Lower leg skin (tissue), 4 donors: Measurements from ENCODE around the gene DCLK3. TPM values are rescaled to one million over a fixed set of nuclear protein-coding genes. Genes with fewer than 3 reads are reported as not detected.

Source experiments
- DNase-seq, 2 donors: peaks; one replicate each; pipeline ENCODE4 v3.0.0-alpha.2; 2019; ENCODE audit warnings: low spot score in 2 of 2
- H3K4me3 ChIP-seq: fragments of 200-600 bp; sonication (generic); 2 replicates; pipeline ENCODE4 v1.5.1; 2017; ENCODE audit warnings: mild to moderate bottlenecking, low read depth; ENCODE audit not compliant: poor library complexity, severe bottlenecking
- CTCF ChIP-seq, 3 donors: fragments of 450-650 bp; IDR thresholded peaks; one replicate each; pipeline ENCODE4 v1.5.1; 2016; ENCODE audit warnings: antibody characterized with exemption in 3 of 3, mild to moderate bottlenecking in 3 of 3, moderate library complexity in 2 of 3
- POLR2A ChIP-seq, 2 donors: fragments of 450-650 bp; IDR thresholded peaks; one replicate each; pipeline ENCODE4 v1.6.1; 2016 to 2017; ENCODE audit warnings: antibody characterized with exemption in 2 of 2, mild to moderate bottlenecking in 1 of 2, moderate library complexity in 1 of 2
- WGBS, 2 donors: methylation state at CpG; one replicate each; pipeline ENCODE4 v1.1.5; 2018; 5-methylcytosine and 5-hydroxymethylcytosine counted together
- intact Hi-C: fragments of 100-400 bp; cut with DNase I; formaldehyde crosslinking; loops from one replicate; pipeline ENCODE4 v1.15.0; 2023; ENCODE audit warnings: low total_unique reads
- total RNA-seq, 4 donors: library from RNA; depleted of rRNA; stranded (reverse); fragments of >200 nt; gene quantifications; one replicate each; pipeline ENCODE4 v1.1.0, GENCODE V29; 2016

The DCLK3 gene
- total RNA-seq, 4 donors from 2014 or later = 0.07 to 0.38 (median 0.16) TPM; not detected in 1

DNA sequence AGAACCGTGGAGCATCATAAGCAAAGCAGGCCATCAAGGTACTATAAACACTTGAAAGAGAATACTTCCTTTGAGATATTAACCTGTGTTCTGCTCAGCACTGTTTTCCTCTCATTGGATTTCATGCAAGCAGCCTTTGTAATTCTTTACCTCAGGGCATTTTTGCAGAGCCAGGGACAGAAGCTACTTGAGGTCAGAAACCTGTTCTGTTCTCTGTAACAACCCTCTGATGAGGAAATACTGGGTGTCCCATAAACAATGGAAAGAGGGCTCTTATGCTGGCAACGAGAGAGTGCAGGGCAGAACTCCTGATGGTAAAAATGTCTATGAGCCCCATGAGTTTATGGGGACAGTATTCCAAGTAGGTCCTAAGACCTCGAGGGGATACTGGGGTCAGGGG, 66.0 kb downstream of the DCLK3 start:
- intact Hi-C loops = no loop called here
- TF ChIP-seq POLR2A (IDR thresholded peaks at IDR 0.05) (no peak), CTCF (IDR thresholded peaks at IDR 0.05) (no peak)
- DNase-seq = no peak
- 64 to 77% methylated on average over 3 of the region's 3 CpGs for WGBS, 2 donors
- H3K4me3 ChIP-seq = no peak overlapping the region

DNA sequence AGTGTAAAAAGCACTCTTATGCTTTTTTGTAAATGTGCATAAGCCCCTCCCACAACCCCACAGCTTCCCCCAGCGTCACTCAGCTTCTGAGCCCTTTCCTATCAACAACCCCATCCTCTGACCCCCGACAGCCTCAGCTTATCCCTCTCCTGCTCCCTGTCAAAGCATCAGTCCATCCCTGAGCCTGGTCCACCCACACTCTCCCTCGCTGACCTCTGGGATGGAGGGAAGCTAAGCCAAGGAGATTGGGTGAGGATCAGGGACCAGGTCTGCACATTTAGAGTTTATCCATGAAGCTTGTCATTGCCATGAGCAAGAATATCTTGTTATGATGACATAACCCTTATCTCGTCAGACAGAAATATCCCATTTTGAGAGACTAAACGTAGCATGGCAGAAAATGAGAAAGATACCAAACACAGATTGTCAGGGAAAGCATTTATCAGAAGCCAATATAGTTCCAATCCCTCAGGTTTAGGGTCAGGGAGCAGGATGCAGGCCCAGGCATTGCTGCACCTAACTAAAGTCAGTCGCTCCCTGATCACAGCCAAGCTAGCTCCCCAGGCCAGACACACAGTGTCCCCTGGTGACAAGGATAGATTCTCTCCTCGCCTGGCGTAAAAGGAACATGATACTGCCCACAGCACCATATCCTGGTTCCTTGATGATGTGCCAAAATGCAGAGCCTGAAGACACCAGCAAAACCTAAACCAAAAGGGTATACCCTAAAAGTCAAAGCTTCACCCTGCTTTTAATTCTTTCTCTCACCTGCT, 66.9 kb downstream of the DCLK3 start:
- intact Hi-C loops = no loop called here
- no peak for TF ChIP-seq CTCF (IDR thresholded peaks at IDR 0.05)
- TF ChIP-seq POLR2A (IDR thresholded peaks at IDR 0.05) = no peak
- 72 to 79% methylated on average over 7 to 8 of the region's 8 CpGs for WGBS, 2 donors
- DNase-seq = no peak
- no peak overlapping the region for H3K4me3 ChIP-seq

DNA sequence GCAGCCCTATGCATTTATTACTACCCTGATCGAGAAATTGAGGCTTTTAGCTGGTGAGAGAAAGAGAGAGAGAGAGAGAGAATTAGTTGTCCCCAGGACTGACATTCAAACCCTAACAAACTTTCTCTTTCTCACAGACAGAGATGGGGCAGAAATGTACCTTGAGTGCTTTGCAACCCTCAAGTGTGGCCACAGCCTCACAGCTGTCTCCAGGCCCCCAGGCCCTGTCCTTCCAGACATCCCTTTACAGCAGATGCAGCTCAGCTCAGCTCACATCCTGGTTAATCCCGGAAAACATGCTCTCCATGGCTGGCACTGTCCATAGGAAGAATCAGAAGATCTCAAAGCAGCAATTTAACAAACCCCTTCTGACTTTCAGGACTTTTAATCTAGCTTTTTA, 67.6 kb downstream of the DCLK3 start:
- H3K4me3 ChIP-seq = no peak overlapping the region
- WGBS, 2 donors = 56 to 66% methylated on average over 2 of the region's 2 CpGs
- intact Hi-C loops = no loop called here
- no peak for DNase-seq
- TF ChIP-seq CTCF (IDR thresholded peaks at IDR 0.05) (no peak), POLR2A (IDR thresholded peaks at IDR 0.05) (no peak)

DNA sequence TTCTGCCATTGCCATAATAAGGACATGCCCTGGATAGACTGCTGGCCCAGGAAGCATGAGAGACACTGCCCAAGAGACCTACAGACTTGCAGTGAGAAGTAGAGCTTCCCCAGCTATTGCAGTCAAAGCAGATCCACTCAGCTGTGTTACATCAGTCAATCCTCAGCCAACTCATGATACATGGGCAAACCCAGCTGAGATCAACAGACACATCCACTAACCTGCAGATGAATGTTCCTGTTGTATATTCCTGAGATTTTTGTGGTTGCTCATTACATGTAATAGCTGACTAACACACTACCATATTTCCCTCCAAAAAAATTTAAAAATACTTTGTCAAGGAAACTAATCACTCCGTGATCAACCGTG, 68.6 kb downstream of the DCLK3 start:
- no peak for DNase-seq
- WGBS, 2 donors = 72 to 73% methylated on average over 2 of the region's 2 CpGs
- no peak for TF ChIP-seq CTCF (IDR thresholded peaks at IDR 0.05)
- no peak for TF ChIP-seq POLR2A (IDR thresholded peaks at IDR 0.05)
- intact Hi-C loops = no loop called here
- H3K4me3 ChIP-seq = no peak overlapping the region

- no peak for DNase-seq
- no peak for TF ChIP-seq POLR2A (IDR thresholded peaks at IDR 0.05)
- no peak for TF ChIP-seq CTCF (IDR thresholded peaks at IDR 0.05)
- H3K4me3 ChIP-seq = no peak overlapping the region
- intact Hi-C loops = no loop called here
- 55 to 65% methylated on average over 3 of the region's 3 CpGs for WGBS, 2 donors
Observed at GRCh38 chr3:36695113-36695768, 69.1 kb downstream of the DCLK3 start.
